Muscle of back (tissue), 11 donors: ENCODE data around the gene IQSEC3. TPM values are rescaled to one million over a fixed set of nuclear protein-coding genes. Genes with fewer than 3 reads are reported as not detected.

Experiments
- DNase-seq, 3 donors: peaks; one replicate each; pipeline versions ENCODE4 v3.0.0 to v3.0.0-alpha.2; 2013
- polyA plus RNA-seq, 10 donors: library from polyadenylated mRNA; unstranded; fragments of 120-200 nt; gene quantifications; one replicate each; pipeline ENCODE4 v1.2.1, GENCODE V29; 2013; ENCODE audit not compliant: insufficient read length in 10 of 10

IQSEC3 gene
- polyA plus RNA-seq, 10 donors: 2.1 to 4.5 (median 2.7) TPM

DNA sequence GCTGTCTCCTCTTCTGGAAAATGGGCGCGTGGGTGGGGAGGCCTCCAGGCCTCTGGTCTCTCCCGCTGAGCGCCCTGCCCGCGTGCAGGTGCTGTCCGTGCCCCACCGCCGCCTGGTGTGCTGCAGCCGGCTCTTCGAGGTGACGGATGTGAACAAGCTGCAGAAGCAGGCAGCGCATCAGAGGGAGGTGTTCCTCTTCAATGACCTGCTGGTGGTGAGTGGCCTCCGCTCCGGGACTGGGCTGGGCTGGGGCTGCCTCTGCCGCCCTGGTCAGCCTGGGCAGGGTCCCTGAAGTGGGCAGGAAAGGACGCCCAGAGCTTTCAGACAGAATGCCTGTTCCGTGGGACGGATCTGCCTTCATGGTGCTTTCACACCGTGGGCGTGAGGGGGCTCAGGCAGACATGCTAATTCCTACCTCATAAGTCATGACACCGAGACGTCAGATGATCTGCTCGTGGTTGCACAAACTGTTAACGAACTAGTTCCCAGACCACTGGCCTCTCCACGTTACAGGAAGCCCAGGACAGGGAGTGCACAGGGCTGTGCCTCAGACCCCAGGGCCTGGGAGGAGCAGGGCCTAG lies 96.9 kb downstream of the IQSEC3 start:
- no peak for DNase-seq

GRCh38 chr12:164207-164606 lies 97.6 kb downstream of the IQSEC3 start:
- no peak for DNase-seq

- DNase-seq: no peak
Measured at GRCh38 chr12:165862-166368, 99.3 kb downstream of the IQSEC3 start.

DNA sequence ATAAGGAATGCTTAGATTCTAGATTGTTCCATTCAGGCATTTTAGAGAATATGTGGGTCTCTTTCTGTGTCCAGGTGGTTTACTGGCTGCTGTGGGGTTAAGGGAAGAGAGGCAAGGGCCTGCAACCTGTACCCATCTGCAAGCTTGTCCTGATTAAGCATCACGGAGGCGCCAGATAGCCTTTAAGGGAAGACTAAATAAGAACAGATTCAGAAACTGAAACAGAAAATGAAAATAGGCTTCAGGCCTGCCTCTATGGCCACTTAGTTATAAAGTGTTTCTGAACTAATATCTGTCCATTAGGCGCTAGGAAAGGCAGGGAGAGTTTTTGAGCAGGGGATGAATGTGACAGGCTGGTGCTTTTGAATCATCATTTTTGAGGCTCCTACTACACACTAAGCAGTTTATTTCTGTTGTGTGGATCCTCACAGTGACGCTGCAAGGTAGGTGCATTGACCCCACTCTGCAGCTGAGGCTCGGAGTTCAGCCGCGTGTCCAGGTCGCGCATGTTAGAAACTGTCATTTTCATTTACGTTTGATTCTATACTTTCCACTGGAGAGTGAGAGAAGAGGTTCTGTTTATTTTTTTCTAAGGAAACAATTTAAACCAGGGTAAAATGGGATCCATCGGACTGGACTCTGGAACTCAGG lies 100.0 kb downstream of the IQSEC3 start:
- no peak for DNase-seq

GRCh38 chr12:167959-168600 lies 101.5 kb downstream of the IQSEC3 start:
- DNase-seq: no peak

GRCh38 chr12:168763-169525 lies 102.4 kb downstream of the IQSEC3 start:
- peak in 1 of 3 donors; percentile 17 for DNase-seq

DNA sequence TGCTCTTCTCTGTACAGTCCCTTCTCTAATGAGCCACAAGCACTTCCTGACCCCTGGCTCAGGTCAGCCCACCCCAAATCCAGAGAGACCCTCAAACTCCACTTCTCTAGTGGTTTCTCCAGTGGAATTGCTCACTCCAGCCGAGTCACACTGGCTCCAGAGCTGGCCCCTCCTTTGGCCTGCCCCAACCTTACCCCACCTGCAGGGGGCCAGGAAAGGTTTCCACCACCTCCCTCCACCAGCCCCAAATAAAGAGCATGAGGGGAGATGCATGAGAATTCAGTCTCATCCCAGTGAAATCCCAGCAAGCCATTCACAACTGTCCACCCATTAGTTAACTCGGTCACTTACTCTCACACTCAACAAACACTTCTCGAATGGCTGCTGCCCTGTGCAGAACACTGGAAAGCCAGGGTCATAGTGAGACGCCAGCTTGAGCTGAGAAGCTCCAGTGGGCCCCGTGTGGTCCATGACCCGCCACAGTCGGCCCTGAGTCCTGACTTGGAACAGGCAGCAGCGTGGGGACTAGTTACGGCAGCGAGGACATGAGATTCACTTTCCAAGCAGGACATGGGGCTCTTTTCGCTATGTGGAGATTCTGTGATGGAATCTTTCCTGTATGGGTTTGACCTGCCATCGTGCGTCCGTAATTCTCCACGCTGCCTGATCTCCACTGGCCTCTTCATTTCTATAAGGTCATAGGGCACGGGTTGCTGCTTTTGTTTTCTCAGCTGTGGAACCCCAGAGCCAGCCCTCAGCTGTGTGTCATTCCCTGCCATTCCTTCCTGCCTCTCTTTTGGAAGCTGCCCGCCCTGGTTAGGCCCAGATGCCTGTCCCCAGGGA lies 103.2 kb downstream of the IQSEC3 start:
- no peak for DNase-seq

GRCh38 chr12:170371-171225 lies 104.0 kb downstream of the IQSEC3 start:
- no peak for DNase-seq

- DNase-seq: no peak
Measured at GRCh38 chr12:171276-171675, 104.7 kb downstream of the IQSEC3 start.

DNA sequence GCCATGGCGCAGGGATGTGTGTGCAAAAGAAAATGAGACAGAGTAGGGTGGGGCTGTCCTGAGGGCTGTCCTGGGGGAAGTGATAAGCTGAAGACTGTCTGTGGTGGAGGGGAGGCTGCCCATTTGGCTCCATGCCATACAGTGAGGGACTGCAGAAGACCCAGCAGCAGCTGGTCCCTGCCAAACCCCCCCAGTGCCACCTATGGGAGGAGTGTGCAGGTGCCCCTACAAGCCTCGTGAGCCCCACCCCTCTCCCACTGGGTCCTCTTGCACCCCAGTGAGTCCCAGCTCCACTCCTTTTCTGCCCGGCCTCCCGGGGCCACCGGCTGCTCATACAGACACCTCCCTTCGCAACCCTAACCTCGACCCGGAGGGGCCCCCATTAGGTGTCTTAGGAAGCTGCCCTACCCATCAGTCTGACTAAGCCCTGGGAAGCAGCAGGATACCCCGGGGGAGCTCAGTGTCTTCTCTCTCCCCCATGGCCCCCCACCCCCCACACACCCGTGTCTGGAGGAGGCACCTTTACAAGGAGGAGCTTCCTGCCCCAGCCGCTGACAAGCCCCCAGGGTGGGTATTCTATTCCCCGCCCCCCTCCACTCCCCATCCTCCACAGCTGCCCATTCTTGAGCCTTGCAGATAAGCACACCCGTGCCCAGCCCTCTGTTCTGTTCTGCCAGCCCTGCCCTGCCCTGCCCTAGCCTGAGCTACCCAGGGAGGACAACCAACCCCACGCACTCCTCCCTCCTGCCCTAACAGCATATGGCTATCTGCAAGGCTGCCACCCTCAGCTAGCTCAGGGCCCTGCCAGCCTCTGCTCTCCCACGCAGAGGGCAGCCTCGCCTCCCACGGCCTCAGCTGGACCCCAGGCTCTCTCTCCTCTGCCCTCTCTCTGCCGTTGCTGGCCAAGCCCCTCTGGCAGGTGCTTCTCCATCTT lies 105.4 kb downstream of the IQSEC3 start:
- DNase-seq: no peak

DNA sequence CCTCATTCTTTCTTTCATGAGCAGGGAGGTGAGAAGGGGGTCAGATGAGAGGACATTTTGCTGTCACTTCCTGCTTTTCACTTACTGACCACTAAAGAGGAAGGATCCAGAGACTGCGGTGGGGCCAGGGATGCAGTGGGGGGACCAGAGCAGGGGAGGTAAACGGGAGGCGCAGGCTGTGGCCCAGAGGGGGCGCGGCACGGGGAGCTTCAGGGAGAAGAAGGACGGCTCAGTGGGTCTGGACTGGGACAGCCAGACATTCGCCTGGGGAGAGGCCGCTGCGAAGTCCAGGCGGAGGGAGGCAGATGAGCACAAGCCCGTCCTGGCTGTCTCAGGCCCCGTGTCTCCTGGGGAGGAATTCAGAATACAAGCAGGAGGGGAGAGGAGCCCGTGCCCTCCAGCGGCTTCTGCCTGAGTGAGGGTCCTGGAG lies 106.2 kb downstream of the IQSEC3 start:
- no peak for DNase-seq

GRCh38 chr12:174124-174523 lies 107.6 kb downstream of the IQSEC3 start:
- no peak for DNase-seq

GRCh38 chr12:174596-174995 lies 108.0 kb downstream of the IQSEC3 start:
- no peak for DNase-seq

DNA sequence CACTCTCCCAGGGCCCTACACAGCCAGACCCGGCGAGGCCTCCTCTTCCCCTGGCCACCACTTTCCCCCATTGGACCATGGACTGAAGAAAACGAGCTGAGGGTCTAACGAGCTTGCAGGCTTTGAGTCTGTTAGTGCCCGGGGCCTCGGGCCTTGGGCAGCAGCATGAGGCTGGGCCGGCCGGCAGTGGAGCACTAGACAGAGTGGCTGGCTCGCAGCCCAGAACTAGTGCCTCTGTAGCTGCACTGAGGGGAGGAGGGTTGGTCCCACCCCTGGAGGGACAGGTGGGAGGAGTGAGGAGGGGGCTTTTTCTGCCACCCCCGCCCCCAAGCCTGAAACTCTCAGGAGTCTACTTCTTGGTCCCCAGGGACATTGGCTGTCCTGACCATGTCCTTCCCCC lies 108.7 kb downstream of the IQSEC3 start:
- DNase-seq: peak in 1 of 3 donors; percentile 58

DNA sequence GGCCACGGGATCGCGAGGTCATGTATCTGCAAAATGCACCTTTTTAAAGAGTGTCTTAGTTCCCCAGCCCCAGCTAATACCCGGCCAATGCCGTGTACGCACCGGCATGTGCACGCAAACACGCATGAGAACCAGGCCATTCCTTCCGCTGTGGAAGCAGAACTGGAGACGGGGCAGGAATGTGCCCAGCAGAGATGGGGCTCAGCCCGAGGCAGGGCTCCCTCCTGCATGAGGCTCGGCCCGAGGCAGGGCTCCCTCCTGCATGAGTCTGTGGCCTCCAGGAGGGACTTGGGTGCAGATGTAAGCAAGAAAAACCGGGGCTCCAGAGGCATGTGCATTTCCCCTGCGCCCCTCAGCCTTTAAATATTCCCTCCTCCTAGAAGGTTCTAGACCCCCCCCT lies 109.2 kb downstream of the IQSEC3 start:
- no peak for DNase-seq

DNA sequence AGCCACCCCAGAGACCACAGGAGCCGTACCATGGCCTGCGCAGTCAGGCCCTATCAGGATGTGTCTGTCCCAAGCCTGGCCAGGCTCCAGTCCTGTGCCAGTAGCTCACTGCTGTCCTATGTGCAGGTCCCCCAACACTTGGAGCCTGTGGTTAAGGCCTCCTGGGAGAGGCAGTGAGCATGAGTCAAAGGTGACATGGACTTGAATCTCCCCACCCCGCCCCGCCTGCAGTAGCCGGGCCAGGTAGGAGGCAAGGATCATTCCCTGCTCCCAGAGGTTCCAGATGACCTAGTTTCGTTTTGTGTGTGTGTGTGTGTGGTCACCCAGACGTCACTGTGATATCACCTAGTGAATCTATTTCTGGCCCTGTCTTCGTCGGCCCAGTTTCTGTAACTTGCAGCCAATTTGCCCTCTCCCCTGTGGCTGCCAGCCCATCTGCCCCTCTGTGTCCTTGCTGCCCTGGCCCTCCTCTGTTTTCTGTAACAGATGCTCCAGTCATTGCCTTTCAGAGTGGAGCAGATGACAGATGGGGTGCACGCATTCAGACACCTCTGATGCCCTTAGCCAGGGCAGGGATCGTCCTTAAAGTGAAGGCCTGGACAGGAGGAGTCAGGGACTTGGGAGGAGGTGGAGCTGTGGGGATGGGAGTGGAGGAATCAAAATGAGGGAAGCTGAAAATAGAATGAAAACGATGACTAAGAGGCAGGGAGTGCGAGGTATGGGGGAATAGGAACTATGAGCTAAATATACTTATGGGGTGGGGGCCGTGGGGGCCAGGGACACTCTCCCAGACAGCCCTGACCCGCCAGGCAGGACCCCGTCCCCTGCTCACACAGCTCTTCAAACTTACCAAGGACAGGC lies 110.0 kb downstream of the IQSEC3 start:
- DNase-seq: peak in 2 of 3 donors; percentile 25 to 55

- no peak for DNase-seq
Measured at GRCh38 chr12:177336-177979, 110.9 kb downstream of the IQSEC3 start.
